Endothelial cell of umbilical vein (primary cell): ENCODE measurements around the gene TMEM229B. TPM values are rescaled to one million over a fixed set of nuclear protein-coding genes. Genes with fewer than 3 reads are reported as not detected.

Source experiments
- BruUV-seq: library from RNA; stranded (reverse); fragments of 400-500 nt; replicated peaks from 2 replicates; lab custom pipeline; 2021; lab: Mats Ljungman, UMichigan
- CTCF ChIA-PET: fragments of 300-600, 350-600 bp; sonication (Branson Sonifier 250); formaldehyde crosslinking; loops from one replicate; lab custom pipeline; 2021; ENCODE audit warnings: antibody characterized with exemption, inconsistent platforms; lab: Charles Lee
- POLR2A ChIA-PET: fragments of 300-600, 350-600 bp; sonication (Branson Sonifier 250); formaldehyde crosslinking; loops from one replicate; lab custom pipeline; 2021; ENCODE audit warnings: antibody characterized with exemption, inconsistent platforms; lab: Charles Lee
- DNase-seq: peaks from one replicate; pipeline ENCODE4 v3.0.0-alpha.2; 2011; ENCODE audit warnings: low read depth, low spot score
- FAIRE-seq: peaks from 2 replicates; lab custom pipeline; 2011; peaks lifted over from hg19 to GRCh38; lab: Jason Lieb, UNC
- H2AFZ ChIP-seq: 2 replicates; pipeline ENCODE4 v1.6.0; 2012; ENCODE audit warnings: low read depth, low read length, control low read depth, inconsistent platforms
- H3K27ac ChIP-seq: 2 replicates; pipeline ENCODE4 v1.5.1; 2011; ENCODE audit warnings: low read depth, mild to moderate bottlenecking, control low read depth, low read length, moderate library complexity; ENCODE audit not compliant: insufficient read depth
- H3K27me3 ChIP-seq, 2 experiments: 2 replicates each; pipeline versions ENCODE4 v1.6.0 to v1.6.1; 2011; ENCODE audit warnings: low read length in 2 of 2, mixed read lengths in 1 of 2; ENCODE audit not compliant: control insufficient read depth in 2 of 2, insufficient read depth in 2 of 2
- H3K36me3 ChIP-seq, 2 experiments: 2 replicates in 1 of 2; 3 replicates in 1 of 2; pipeline ENCODE4 v1.5.1; 2011; ENCODE audit warnings: low read length in 2 of 2, mild to moderate bottlenecking in 1 of 2, moderate library complexity in 1 of 2; ENCODE audit not compliant: control insufficient read depth in 2 of 2, insufficient read depth in 2 of 2; ENCODE audit errors: extremely low read depth in 1 of 2
- H3K4me1 ChIP-seq: 3 replicates; pipeline ENCODE4 v1.5.1; 2011; ENCODE audit warnings: mild to moderate bottlenecking, low read length; ENCODE audit not compliant: control insufficient read depth, insufficient read depth; ENCODE audit errors: extremely low read depth
- H3K4me2 ChIP-seq: 2 replicates; pipeline ENCODE4 v1.6.1; 2011; ENCODE audit warnings: low read length, control low read depth, mixed read lengths; ENCODE audit not compliant: insufficient read depth
- H3K4me3 ChIP-seq, 3 experiments: fragments of 200-600 bp in 1 of 3; sonication (generic), shearing (Covaris generic) in 1 of 3; replicated peaks in 1 of 3; 2 replicates each; pipeline ENCODE4 v1.5.1; 2011 to 2016; ENCODE audit warnings: control low read depth in 3 of 3, low read length in 3 of 3, mild to moderate bottlenecking in 2 of 3, inconsistent platforms in 1 of 3, low read depth in 1 of 3, moderate library complexity in 1 of 3; ENCODE audit not compliant: insufficient read depth in 1 of 3
- H3K79me2 ChIP-seq: 2 replicates; pipeline ENCODE4 v1.6.0; 2012; ENCODE audit warnings: low read length, inconsistent platforms; ENCODE audit not compliant: control insufficient read depth, insufficient read depth
- H3K9ac ChIP-seq: replicated peaks from 2 replicates; pipeline ENCODE3; 2011; ENCODE audit warnings: low read length, control low read depth; ENCODE audit not compliant: insufficient read depth; ENCODE audit errors: extremely low read depth
- H3K9me1 ChIP-seq: replicated peaks from 3 replicates; pipeline ENCODE4 v1.6.0; 2011; ENCODE audit warnings: mild to moderate bottlenecking, low read length; ENCODE audit not compliant: control insufficient read depth, insufficient read depth; ENCODE audit errors: extremely low read depth
- H3K9me3 ChIP-seq: replicated peaks from 2 replicates; pipeline ENCODE4 v1.5.1; 2012; ENCODE audit warnings: low read length, inconsistent platforms; ENCODE audit not compliant: control insufficient read depth, insufficient read depth
- H4K20me1 ChIP-seq: replicated peaks from 2 replicates; pipeline ENCODE3; 2011; ENCODE audit warnings: mild to moderate bottlenecking, low read length; ENCODE audit not compliant: control insufficient read depth, insufficient read depth; ENCODE audit errors: extremely low read depth
- EZH2 ChIP-seq: IDR thresholded peaks from 2 replicates; pipeline ENCODE4 v1.6.1; 2012; ENCODE audit warnings: borderline replicate concordance, low read depth, mild to moderate bottlenecking, moderate library complexity, low read length, inconsistent platforms; ENCODE audit not compliant: severe bottlenecking
- FOS ChIP-seq: IDR thresholded peaks from 2 replicates; pipeline ENCODE4 v1.6.1; 2011; ENCODE audit warnings: mild to moderate bottlenecking, low read length, moderate library complexity, borderline replicate concordance; ENCODE audit not compliant: insufficient read depth
- GATA2 ChIP-seq: IDR thresholded peaks from 2 replicates; pipeline ENCODE4 v1.7.0; 2011; ENCODE audit warnings: low read depth, mild to moderate bottlenecking, moderate library complexity, mixed read lengths, low read length; ENCODE audit not compliant: insufficient read length, insufficient read depth
- JUN ChIP-seq: IDR thresholded peaks from 2 replicates; pipeline ENCODE4 v1.6.1; 2011; ENCODE audit warnings: borderline replicate concordance, low read depth; ENCODE audit not compliant: insufficient read length, insufficient read depth
- MYC ChIP-seq: IDR thresholded peaks from one replicate; pipeline ENCODE4 v1.6.1; 2011; ENCODE audit warnings: mild to moderate bottlenecking, low read depth, low read length
- POLR2A ChIP-seq: IDR thresholded peaks from 2 replicates; pipeline ENCODE4 v1.6.1; 2012; ENCODE audit warnings: low read depth, mild to moderate bottlenecking, control low read depth, low read length
- POLR2AphosphoS5 ChIP-seq: IDR thresholded peaks from 2 replicates; pipeline ENCODE4 v1.6.1; 2012; ENCODE audit warnings: low read depth, mild to moderate bottlenecking, control low read depth, low read length, moderate library complexity; ENCODE audit not compliant: insufficient read depth
- dilution Hi-C: fragments of 300-500 bp; cut with MboI; formaldehyde crosslinking; loops from one replicate; pipeline ENCODE4 v1.15.0; 2019; ENCODE audit warnings: low sequenced_read_pairs; ENCODE audit not compliant: extremely low pct_ligation_motif_present
- intact Hi-C: fragments of 100-400 bp; cut with micrococcal nuclease; formaldehyde crosslinking; loops from one replicate; pipeline ENCODE4 v1.10.0; 2022
- polyA plus RNA-seq, 4 experiments: library from polyadenylated mRNA; depleted of rRNA in 3 of 4; stranded (reverse) in 3 of 4; unstranded in 1 of 4; fragments of >200 nt; gene quantifications; 2 replicates each; pipeline versions ENCODE4 v1.2.1 to v1.2.3, GENCODE V29; 2011 to 2012; ENCODE audit warnings: missing spikeins in 1 of 4
- total RNA-seq: library from RNA; stranded (reverse); gene quantifications from 2 replicates; pipeline ENCODE4 v1.2.3, GENCODE V29; 2021
- TF ChIP-seq, protein P1 (sequence below), 2 donors: IDR thresholded peaks; 1 replicate in 1 of 2; 2 replicates in 1 of 2; pipeline ENCODE4 v1.5.1; 2011; ENCODE audit warnings: low read length in 2 of 2, mild to moderate bottlenecking in 2 of 2, moderate library complexity in 2 of 2, control low read depth in 1 of 2, inconsistent platforms in 1 of 2, low read depth in 1 of 2; ENCODE audit not compliant: insufficient read depth in 1 of 2; ENCODE audit errors: extremely low read depth in 1 of 2
- TF ChIP-seq, protein P2 (sequence below): IDR thresholded peaks from 2 replicates; pipeline ENCODE4 v1.6.1; 2011; ENCODE audit not compliant: insufficient read depth, insufficient read length

TMEM229B gene
- total and polyA plus RNA-seq, 2 donors (not counting 3 experiments of a cell fraction or from before 2014, with no cell fraction given): 0.03 TPM; not detected in 1

DNA sequence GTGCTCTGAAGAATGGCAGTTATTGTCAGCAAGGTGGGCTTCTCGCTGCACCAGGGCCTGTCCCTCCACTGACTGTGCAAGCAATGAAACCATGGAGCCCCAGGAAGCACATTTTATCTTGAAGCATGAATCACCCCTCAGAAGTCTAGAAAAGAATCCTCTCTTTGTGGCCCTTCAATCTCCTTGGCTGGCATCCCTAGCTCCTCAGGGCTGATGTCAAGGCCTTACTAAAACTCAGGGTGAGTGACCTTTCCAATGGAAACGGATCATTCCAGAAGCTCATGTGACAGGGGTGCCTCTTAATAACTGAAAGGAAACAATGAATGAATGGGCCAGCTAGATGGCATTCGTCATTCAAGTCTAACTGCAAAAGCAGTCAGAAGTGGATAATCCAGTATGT, 22.3 kb upstream of the TMEM229B start:
- dilution Hi-C loops (no loop called here), intact Hi-C loops (loop anchor here (10.0 kb wide), 1 partner anchor 86 kb away; no protein-coding TSS in a partner anchor)
- Histone ChIP-seq H3K27ac (no peak overlapping the region), H3K4me3 (no peak overlapping the region), H3K9ac (no peak overlapping the region), H4K20me1 (no peaks in the 10 kb centered on the region), H3K4me1 (peaks cover 3% of the 10 kb centered on the region), H3K27me3 (peaks cover 8 to 33% of the 10 kb centered on the region in 2 experiments), H3K9me1 (no peaks in the 10 kb centered on the region), H3K4me2 (no peak overlapping the region), H3K79me2 (no peaks in the 10 kb centered on the region), H3K36me3 (no peaks in the 10 kb centered on the region), H2AFZ (no peak overlapping the region), H3K9me3 (no peaks in the 10 kb centered on the region)
- ChIA-PET CTCF (interaction anchor here (4.1 to 7.0 kb wide), 3 partner anchors 15 to 84 kb away, joined by 20 to 54 read pairs (median 30); no protein-coding TSS in a partner anchor), POLR2A (no interaction called here)
- BruUV-seq: no TSS peak
- FAIRE-seq: no peak
- DNase-seq: no peak
- TF ChIP-seq POLR2A (no peak), POLR2AphosphoS5 (no peak)

DNA sequence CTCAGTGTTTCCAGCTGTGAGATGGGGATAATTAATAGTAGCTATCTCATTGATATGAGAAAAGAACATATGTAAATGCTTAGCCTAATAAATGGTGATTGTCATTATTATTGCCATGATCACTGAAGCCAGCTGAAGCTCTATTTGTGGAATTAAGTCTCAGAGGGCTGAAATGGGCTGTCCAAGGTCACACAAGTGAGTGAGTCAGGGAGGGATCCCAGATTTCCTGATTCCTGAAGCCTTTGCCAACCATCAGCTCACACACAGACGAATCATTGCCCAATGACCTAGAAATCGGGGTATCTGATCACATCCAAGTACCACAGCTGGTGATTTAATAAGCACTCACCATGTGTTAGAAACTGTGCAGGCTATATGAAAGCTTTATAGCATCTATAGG, 21.6 kb upstream of the TMEM229B start:
- Histone ChIP-seq H3K27me3 (peaks cover 8 to 30% of the 10 kb centered on the region in 2 experiments), H3K9me3 (no peaks in the 10 kb centered on the region), H4K20me1 (no peaks in the 10 kb centered on the region), H3K4me1 (no peaks in the 10 kb centered on the region), H3K9ac (no peak overlapping the region), H3K4me3 (no peak overlapping the region), H3K79me2 (no peaks in the 10 kb centered on the region), H2AFZ (no peak overlapping the region), H3K9me1 (no peaks in the 10 kb centered on the region), H3K4me2 (no peak overlapping the region), H3K27ac (no peak overlapping the region), H3K36me3 (no peaks in the 10 kb centered on the region)
- DNase-seq: no peak
- CTCF ChIA-PET: interaction anchor here (1.4 to 7.0 kb wide), 4 partner anchors 10 to 83 kb away, joined by 3 to 54 read pairs (median 20); no protein-coding TSS in a partner anchor
- BruUV-seq: no TSS peak
- TF ChIP-seq GATA2: no peak
- no peak for TF ChIP-seq FOS
- TF ChIP-seq, protein P1, sequence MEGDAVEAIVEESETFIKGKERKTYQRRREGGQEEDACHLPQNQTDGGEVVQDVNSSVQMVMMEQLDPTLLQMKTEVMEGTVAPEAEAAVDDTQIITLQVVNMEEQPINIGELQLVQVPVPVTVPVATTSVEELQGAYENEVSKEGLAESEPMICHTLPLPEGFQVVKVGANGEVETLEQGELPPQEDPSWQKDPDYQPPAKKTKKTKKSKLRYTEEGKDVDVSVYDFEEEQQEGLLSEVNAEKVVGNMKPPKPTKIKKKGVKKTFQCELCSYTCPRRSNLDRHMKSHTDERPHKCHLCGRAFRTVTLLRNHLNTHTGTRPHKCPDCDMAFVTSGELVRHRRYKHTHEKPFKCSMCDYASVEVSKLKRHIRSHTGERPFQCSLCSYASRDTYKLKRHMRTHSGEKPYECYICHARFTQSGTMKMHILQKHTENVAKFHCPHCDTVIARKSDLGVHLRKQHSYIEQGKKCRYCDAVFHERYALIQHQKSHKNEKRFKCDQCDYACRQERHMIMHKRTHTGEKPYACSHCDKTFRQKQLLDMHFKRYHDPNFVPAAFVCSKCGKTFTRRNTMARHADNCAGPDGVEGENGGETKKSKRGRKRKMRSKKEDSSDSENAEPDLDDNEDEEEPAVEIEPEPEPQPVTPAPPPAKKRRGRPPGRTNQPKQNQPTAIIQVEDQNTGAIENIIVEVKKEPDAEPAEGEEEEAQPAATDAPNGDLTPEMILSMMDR (IDR thresholded peaks at IDR 0.05; ENCODE audit: extremely low read depth in 1 of 2, insufficient read depth in 1 of 2, low read depth in 1 of 2, low read length in 2 of 2): no peak
- no peak for TF ChIP-seq JUN
- no peak for TF ChIP-seq MYC
- TF ChIP-seq POLR2AphosphoS5: no peak
- no peak for TF ChIP-seq EZH2
- no peak for TF ChIP-seq POLR2A
- TF ChIP-seq, protein P2, sequence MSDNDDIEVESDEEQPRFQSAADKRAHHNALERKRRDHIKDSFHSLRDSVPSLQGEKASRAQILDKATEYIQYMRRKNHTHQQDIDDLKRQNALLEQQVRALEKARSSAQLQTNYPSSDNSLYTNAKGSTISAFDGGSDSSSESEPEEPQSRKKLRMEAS: no peak
- dilution Hi-C loops: no loop called here
- intact Hi-C loops: loop anchor here (10.0 kb wide), 1 partner anchor 85 kb away; no protein-coding TSS in a partner anchor
- POLR2A ChIA-PET: no interaction called here
- no peak for FAIRE-seq
